ENCODE measurements around the gene HEBP2.
A peak's percentile ranks its signal among the peaks of the same experiment; 100 is the strongest.

The HEBP2 gene

DNA sequence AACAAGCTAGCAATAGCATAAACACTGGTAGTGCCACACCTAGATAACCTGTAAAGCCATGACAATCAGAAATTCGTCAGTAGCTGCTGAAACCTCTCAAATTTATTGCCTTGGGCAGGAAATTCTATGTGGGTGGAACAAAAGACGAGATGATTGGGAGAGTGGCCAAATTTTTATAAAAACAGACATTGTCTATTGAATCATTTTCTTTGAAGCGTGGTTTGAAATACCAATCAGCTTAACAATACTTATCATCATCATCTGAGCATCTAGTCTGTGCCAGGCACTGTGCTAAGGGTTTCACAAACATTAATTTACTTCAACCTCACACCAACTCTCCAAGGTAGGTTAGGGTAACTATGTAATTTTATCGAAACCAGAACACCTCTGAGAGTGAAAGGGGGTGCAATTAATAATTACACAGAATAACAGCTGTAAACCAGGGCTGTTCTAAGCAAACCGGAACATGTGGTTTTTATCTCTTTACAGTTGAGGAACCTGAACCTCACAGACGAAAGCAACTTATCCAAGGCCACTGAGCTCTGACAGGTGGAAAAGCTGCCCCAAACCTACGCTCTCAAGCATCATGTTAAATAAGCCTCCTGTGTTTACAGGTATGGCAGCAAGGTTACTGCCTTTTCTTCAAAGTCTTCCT lies 51.9 kb downstream of the HEBP2 start:
- DNase-seq: peak; percentile 42

DNA sequence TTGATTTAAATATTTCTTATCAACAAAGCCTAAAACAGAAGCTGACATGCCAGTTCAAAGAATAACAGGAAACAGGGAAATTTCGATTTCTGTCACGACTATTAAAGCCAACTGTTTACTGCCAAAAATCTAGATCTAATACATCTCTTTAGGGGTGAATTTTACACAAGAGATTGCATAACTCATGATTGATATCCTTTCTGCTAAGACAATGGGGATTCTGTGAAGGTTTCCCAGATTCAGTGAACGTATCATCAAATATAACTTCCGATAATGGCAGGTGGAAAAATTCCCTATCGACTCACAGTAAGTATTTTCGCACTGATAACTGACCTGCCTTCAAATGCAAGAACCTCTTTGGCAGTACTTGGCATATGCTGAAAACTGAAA lies 52.4 kb downstream of the HEBP2 start:
- no peak for DNase-seq

DNA sequence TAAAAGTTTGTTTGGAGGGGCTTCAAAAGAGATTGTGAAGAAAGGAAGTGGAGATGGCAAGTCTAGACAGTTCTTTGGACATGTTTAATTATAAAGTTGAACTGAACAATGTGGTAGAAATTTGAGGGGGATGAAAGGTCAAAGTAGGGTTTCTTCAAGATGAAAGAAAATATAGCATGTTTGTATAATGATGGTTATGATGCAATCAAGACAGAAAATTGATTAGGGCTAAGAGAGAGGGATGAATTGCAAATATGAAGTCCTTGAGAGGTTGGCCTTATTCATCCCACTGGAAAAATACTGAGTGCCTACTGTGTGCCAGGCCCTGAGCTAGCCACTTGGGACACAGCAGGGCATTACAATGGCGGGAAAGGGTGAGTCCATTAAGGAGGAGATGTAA lies 57.6 kb downstream of the HEBP2 start:
- no peak for DNase-seq

DNA sequence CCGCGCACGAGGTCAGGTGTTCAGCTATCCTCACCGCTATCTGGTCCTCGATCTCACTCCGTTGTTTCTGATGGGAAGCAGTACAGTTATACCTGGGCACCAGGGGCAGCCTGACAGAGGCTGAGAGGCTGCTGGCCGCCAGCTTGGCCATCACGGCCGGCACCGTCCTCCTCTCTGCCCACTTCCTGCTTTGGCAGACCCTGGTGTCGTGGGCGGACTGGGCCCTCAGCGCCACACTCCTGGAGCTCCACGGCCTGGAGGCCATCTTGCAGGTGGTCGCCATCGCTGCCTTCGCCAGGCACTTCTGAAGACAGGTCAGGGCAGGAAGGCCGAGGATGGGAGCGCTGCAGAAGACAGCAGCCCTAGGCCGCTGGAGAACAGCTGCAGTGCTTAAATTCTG lies 60.1 kb downstream of the HEBP2 start:
- no peak for DNase-seq

DNA sequence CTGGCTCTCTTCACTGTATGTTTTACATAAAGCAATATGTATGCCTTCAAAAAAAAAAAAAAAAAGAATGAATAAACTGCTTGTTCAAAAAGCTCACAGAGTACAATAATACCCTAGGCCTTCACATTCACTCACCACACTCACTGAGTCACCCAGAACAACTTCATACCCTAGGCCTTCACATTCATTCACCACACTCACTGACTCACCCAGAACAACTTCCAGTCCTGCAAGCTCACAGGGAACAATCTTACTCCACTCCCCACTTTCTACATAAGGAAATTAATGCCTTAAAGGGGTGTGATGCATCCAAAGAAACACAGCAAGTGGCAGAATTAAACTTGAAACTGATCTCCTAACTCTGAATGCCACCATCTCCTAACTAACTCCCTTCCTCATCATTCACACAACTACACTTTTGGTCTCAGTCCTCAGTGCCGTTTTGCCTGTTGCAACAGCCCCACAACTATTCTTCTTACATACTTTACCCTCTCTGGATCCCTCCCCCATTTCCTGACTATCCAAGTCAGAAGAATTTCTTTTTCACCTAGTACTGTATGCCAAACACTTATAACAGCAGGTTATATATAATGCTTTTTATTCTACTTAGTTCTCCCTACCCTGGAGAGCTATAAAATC lies 61.1 kb downstream of the HEBP2 start:
- DNase-seq: no peak

DNA sequence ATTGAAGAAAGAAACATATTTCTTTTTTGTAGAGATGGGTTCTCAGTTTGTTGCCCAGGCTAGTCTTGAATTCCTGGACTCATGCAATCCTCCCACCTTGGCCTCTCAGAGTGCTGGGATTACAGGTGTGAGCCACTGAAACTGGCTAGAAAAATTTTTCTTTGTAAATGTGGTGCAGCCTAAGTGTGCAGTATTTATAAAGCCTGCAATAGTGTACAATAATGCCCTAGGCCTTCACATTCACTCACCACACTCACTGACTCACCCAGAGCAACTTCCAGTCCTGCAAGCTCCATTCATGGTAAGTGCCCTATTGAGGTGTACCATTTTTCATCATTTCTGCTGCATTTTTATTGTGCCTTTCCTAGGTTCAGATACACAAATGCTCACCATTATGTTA lies 63.9 kb downstream of the HEBP2 start:
- no peak for DNase-seq

DNA sequence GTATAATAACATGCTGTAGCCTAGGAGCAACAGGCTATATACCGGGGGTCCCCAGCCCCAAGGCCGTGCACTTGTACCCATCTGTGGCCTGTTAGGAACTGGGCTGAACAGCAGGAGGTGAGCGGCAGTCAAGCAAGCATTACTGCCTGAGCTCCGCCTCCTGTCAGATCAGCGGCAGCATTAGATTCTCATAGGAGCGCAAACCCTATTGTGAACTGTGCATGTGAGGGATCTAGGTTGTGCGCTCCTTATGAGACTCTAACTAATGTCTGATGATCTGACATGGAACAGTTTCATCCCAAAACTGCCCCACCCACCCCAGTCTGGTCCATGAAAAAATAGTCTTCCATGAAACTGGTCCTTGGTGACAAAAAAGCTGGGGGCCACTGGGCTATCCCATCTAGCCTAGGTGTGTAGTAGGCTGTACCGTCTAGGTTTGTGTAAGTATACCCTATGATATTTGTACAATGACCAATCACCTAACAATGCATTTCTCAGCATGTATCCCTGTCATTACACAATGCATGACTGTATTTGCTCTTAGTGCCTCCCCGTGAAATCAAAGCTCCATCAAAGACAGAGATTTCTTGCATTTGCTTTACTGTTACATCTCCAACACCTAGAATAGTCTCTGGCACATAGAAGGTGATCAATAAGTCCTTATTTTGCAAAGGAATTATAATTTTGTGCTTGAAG lies 64.4 kb downstream of the HEBP2 start:
- no peak for DNase-seq
